AG09309 (cell line): Measurements from ENCODE around the gene CD81.

Experiments used
- DNase-seq: peaks from one replicate; pipeline ENCODE4 v3.0.0-alpha.2; 2010; ENCODE audit warnings: low read depth
- H3K4me3 ChIP-seq: 2 replicates; pipeline ENCODE4 v1.5.1; 2011; ENCODE audit warnings: mild to moderate bottlenecking, low read depth, low read length, moderate library complexity; ENCODE audit not compliant: control insufficient read depth
- TF ChIP-seq, protein P1 (sequence below): IDR thresholded peaks from 2 replicates; pipeline ENCODE4 v1.5.1; 2011; ENCODE audit warnings: mild to moderate bottlenecking, low read depth, low read length, inconsistent platforms; ENCODE audit not compliant: insufficient read depth, control insufficient read depth; ENCODE audit errors: missing control alignments

The CD81 gene

GRCh38 chr11:2378527-2379210, 1.6 kb downstream of the CD81 start:
- H3K4me3 ChIP-seq, result peak overlapping the region; percentile 94
- TF ChIP-seq, protein P1, sequence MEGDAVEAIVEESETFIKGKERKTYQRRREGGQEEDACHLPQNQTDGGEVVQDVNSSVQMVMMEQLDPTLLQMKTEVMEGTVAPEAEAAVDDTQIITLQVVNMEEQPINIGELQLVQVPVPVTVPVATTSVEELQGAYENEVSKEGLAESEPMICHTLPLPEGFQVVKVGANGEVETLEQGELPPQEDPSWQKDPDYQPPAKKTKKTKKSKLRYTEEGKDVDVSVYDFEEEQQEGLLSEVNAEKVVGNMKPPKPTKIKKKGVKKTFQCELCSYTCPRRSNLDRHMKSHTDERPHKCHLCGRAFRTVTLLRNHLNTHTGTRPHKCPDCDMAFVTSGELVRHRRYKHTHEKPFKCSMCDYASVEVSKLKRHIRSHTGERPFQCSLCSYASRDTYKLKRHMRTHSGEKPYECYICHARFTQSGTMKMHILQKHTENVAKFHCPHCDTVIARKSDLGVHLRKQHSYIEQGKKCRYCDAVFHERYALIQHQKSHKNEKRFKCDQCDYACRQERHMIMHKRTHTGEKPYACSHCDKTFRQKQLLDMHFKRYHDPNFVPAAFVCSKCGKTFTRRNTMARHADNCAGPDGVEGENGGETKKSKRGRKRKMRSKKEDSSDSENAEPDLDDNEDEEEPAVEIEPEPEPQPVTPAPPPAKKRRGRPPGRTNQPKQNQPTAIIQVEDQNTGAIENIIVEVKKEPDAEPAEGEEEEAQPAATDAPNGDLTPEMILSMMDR, result no peak
- DNase-seq, result no peak

DNA sequence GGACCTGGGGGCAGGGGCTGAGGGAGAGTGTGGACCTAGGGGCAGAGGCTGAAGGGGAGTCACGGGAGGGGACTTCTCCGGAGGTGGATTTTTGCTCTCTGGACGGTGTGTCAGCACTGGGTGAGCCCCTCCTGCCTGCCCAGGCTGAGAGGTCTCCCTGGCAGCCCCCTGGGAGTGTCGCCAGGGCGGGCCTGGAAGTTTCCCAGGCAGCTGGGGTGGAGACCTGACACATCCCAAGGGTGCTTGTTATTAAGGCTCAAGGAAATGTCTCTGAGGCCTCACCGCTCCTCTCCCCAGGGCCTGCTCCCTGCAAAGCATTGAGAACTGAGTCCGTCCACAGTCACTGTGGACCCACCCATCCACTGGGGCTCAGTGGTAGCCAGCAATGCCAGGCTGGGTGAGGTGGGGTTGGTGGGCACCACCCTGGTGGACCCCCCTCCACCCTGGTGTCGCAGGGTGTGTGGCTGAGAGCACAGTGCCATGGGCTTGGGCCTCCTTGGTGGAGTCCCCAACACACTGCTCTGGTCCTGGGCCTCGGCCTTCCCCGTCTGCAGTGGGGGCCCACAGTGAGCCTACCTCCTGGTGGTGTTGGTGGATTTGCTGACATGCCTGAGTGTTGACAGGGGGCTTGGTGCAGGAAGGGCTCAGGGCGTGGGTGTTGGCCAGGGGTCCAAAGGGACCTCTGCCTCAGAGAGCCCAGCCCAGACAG, 2.5 kb downstream of the CD81 start:
- TF ChIP-seq, protein P1, result no peak
- peak overlapping the region; percentile 94 for H3K4me3 ChIP-seq
- DNase-seq, result no peak

DNA sequence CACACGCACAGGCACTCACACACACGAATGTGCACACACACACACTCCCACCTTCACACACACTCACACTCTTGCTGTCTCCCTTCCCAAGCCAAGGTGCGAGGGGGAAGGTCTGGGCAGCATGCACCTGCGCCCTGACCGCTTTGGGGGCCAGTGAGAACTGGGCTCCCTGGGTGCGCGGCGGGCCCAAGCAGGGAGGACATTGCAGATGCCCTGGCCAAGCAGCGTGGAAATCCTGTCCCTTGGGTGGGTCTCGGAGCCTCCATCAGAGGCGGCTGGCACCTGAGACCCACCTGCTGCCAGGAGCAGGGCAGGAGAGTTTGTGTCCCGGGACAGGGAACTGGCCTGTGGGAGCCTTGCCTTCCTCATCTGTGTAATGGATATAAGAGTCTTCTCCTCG, 3.3 kb downstream of the CD81 start:
- TF ChIP-seq, protein P1, result no peak
- no peak overlapping the region for H3K4me3 ChIP-seq
- no peak for DNase-seq

- H3K4me3 ChIP-seq, result no peak overlapping the region
- TF ChIP-seq, protein P1, result no peak
- DNase-seq, result no peak
Observed at GRCh38 chr11:2380807-2381350, 3.8 kb downstream of the CD81 start.

DNA sequence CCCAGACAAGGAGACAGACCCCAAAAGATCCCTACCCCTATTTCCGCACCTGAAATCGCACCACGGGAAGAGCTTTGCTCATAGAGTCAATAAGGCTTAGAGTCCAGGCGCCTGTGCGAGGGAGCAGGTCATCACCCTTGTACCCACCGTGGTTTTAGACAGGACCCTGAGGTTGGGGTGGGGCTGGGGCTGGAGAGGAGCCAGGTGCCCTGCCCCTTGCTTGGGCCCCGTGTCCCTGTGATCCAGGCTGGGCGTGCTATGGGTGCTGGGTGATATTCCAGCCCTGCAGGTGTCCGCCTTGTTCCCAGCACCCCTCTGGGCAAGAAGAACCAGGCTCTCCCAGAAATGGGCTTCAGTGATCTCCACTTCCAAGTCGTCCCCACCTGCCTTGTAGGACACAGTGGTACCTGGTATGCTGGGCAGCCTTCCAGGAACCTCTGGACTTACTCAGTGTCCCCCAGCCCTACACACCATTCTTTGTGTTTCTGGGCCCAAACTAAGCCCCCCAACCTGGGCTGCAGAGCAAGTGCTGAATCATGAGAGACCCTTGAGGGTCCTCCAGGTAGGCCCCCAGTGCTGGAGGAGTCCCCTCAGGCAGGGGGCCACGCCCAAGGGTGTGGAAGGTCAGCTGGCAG, 4.5 kb downstream of the CD81 start:
- no peak for DNase-seq
- H3K4me3 ChIP-seq, result no peak overlapping the region
- TF ChIP-seq, protein P1, result no peak

DNA sequence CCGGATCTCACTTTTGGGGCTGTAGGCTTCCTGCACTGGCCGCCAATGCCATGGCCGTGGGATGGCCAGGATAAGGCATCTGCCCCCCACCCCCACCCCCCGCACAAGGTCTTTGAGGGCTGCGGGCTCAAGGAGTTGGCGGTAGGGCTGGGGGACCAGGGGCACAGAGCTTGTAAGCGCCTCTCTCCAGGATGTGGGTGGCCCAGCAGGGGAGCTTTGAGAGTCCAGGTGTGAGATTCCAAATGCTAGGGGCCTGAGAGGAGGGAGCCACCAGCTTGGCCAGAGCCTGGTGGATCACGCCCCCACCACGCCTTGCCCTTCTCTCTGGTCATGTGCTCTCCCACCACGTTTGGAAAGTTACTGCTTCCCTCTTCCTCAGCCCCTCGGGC, 5.0 kb downstream of the CD81 start:
- DNase-seq, result no peak
- TF ChIP-seq, protein P1, result no peak
- H3K4me3 ChIP-seq, result no peak overlapping the region
